A172 (cell line): ENCODE measurements around the gene GPAM. TPM values are rescaled to one million over a fixed set of nuclear protein-coding genes. Genes with fewer than 3 reads are reported as not detected.
"Not testable (repeated sequence)": the region's sequence is repeated elsewhere in the genome, so short reads cannot be mapped to it uniquely, and the experiment has no call there.

Experiments
- DNase-seq: peaks from one replicate; pipeline ENCODE4 v3.0.0-alpha.2; 2015; ENCODE audit warnings: low spot score
- total RNA-seq: library from RNA; depleted of rRNA; stranded (reverse); fragments of >200 nt; shearing (Covaris generic); gene quantifications from 2 replicates; pipeline ENCODE4 v1.2.3, GENCODE V29; 2014; rRNA removed

GPAM gene
- total RNA-seq, 1 experiment from 2014 or later: 12.0 TPM

DNA sequence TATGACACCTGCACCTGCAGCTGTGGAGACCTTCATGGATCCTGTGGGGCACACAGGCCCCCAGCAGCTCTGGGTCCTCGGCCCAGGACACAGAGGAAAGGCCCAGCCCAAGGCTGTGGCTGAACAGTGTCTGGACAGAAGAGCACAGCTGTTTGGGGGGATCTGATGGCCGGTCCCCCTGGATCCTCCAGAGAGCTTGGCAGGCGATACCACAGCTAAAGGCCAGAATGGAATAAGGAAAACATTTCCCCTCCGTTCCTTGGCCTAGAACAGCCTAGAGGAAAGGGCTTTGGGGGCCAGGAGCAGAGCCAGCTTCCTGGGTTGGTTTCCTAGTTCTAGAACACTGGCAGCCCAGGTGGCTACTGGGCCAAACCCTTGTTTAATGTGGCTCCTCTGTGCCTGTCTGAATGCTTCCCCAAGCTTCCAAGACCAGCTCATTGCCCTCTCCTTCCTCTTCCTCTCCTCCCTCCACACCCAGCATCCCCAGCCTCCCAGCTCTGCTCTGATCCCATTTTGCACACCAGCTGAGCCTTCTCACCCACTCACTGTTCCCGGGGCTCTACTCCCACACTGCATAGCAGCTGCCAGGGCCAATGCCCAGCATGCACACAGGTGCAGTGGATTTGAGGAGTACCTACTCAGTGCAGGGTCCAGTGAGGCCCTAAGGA is 46.9 kb downstream of the GPAM start:
- DNase-seq: no peak

DNA sequence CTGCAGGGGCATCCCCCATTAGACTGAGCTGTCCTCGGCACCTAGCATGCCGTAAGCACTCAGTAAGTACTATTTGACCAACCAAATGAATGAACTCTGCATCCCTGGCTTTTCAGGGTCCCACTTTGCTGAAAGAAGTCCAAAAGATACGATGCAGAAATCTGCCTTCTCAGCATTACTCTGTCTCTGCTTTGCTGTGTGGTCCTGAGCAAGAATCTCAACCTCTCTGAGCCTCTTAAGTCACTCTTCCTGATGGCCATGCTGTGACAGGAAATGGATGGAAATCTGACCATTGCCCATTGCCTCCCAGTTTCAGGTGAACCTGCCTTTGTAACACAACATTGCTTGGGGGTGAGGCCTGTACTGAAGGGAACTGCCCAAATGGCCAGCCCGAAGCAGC is 48.0 kb downstream of the GPAM start:
- no peak for DNase-seq

DNA sequence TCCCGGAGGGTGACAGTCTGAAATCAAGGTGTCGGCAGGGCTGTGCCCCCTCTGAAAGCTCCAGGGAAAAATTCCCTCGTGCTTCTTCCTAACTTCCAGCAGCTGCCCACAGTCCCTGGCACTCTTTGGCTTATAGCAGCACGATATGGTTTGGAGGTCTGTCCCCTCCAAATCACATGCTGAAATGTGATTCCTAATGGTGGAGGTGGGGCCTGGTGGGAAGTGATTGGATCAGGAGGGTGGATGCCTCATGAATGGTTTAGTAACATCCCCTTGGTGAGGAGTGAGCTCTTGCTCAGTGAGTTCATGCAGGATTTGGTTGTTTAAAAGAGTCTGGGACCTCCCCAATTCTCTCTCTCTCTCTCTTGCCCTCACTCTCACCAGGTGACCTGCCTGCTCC is 51.1 kb downstream of the GPAM start:
- no peak for DNase-seq

DNA sequence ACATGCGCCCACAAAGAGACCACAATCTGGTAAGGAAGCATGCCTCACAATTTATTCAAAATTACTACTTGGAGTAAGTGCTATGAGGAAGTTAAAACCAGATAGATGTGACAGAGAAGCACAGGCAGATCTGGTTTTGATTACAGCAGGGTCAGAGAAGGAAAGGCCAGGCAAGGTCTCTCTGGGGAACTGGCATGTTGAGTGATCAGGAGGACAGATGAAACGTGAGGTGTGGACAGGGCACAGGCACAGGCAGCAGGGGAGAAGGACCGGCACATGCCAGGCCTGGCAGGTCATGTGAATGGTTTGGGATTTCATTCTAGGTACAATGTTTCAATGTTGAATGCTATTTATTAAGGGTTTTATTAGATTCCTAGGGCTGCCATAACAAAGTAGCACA is 51.6 kb downstream of the GPAM start:
- no peak for DNase-seq

DNA sequence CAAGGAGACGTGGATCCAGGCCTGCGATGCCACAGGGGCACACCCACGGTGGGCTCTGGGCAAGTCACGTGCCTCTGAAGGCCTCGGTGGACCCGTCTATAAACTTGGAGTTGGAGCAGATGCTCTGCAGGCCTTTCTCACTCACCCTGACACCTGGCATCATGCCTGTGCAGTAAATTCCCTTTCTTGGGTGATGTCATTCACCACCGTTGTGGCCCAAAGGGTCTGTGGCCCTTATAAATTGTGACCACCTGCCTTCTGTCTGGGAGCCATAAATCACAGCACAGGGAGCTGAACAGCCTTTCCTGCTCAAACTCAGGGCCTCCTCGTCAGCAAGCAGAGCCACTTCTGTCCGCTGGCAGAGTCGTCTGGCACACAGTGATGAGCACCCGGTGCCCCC is 52.2 kb downstream of the GPAM start:
- DNase-seq: no peak

DNA sequence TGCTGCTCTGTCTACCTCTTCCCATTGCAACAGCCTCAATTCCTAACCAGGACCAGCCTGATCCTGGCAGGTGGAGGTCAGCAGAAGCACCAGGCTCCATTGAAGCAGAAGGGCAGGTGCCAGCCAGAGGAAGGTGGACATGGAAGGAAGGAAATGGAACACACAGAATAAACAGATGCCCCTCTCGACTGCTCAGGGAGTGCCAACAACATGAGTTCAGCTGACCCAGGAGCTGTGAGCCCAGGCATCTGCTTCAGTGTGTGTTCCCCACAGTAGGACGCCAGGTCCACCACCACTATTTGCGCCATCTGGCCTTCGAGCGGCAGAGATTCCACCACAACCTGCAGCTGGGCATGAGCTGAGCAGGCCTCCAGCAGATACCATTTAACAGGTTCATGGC is 56.7 kb downstream of the GPAM start:
- no peak for DNase-seq

DNA sequence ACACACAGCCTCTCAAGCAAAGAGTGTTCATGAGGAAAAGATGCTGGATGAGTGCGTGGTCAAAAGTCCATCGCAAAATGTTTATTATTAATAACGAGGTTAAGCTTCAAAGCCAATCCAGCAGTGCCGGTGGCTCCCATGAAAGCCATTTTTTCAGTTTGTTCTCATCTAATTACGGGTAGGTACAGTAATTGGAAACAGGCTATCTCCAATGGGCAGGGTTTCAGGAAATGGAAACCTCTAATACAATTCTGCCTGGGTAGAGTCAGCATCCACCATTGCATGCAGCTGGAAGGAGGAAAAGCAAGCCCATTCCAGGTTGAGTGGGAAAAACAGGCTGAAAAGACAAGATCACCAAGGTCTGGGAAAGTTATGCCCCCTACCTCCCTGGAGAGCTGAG is 57.4 kb downstream of the GPAM start:
- DNase-seq: no peak

DNA sequence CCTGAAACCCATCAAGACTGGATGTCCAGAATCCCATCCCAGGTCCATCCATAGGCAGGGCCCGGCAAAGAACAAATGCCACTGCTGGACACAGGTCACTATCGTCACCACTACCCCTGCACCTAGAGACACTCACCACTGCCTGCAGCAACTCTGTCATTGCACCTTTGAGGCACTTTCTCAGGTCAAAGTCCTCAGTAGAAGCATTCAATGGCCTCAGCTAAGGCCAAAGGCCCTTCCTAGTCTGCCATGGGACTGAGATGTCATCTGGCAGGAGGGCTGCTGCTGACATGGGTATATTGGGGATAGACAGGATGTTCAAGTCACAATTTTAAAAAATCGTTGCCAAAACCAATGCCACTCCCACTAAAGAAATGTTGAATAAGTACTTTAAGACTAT is 58.7 kb downstream of the GPAM start:
- DNase-seq: no peak

DNA sequence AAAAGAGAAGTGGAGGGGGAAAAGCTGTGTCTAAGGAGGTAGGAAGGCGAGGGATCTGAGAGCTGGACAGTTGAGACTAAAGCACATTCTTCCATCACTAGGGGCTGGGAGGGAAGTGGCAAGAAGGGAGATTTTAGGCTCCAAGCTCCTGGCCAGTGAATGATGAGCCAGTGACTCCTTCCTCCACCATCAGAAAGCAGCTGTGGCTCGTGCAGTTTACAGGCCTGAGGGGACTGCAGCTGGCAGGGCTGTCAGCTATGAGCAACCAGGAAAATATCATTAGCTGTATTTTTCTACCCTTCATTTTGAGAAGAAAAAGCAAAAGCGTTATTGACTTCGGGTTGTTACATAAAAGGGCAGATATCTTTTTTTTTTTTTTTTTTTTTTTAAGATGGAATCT is 60.7 kb downstream of the GPAM start:
- no peak for DNase-seq

DNA sequence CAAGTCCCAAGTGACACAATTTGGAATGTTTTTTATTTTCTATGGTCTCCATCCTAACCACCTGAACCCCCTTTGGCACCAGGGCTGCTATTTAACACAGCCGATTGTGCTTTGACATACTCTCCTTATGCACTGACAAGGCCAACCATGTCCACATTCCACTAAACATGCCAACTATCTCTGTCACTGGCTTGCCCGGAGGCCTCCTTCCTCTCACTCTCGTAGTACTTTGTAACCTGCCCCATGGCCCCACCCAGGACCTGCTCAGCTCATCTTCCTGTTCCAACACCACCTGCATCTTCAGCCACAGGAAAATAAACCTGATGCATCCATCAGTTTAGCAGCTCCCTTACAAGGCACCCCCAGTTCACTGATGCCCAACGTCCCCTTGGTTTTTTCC is 63.1 kb downstream of the GPAM start:
- DNase-seq: no peak

DNA sequence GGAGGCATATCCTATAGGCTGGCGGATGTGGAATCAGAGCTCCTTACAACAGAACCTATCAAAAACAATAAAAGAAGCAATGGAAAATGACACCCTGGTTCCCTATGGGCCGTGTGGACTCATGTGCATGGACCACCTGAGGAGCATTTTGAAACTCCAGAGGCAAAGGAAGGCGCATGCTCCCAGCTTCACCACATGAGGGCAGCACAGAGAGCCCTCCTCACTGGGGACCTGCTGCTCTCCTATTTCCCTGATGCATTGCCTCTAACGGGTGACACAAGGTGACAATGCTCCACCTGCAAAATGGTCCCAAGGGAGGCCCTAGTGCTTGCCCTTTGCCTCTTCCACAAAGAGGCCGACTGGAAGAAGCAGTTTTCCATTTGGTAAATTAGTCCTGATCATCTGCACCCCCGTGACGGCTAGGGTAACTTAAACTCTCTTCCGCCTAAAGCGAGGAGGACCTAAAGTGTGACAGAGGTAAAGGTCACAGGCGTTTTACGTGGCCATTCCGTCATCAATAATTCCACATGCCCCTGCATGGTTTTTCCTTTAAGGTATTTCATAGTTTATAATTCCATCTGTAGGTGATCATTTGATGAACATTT is 67.7 kb downstream of the GPAM start:
- peak; percentile 25 for DNase-seq

DNA sequence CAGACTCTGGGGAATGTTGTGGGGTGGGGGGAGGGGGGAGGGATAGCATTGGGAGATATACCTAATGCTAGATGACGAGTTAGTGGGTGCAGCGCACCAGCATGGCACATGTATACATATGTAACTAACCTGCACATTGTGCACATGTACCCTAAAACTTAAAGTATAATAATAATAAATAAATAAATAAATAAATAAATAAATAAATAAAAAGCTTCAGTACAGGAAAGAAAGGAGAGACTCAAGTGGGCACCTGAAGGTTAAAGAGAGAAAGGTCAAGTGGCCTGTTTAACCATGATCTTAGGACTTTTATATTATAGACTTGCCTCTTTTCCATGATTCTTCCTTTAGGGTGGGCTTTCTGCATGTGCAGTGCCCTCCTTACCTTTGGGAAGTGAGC is 73.8 kb downstream of the GPAM start:
- not testable (repeated sequence) for DNase-seq

Other genes with a start within 250 kb of the GPAM start
- not detected in 2 replicates for gene TECTB, start 99.6 kb upstream of the GPAM start, total RNA-seq
- gene ACSL5, start 190.4 kb upstream of the GPAM start, total RNA-seq: 0.91 and 0.96 TPM in 2 replicates